HG03103 (cell line): ENCODE results near the gene KLHL30.

Experiments used
- ATAC-seq: cut with Tn5 transposase; IDR thresholded peaks from one replicate; pipeline ENCODE4 v1.9.1; 2021; ENCODE audit warnings: low read depth; ENCODE audit not compliant: unreplicated experiment

KLHL30 gene

DNA sequence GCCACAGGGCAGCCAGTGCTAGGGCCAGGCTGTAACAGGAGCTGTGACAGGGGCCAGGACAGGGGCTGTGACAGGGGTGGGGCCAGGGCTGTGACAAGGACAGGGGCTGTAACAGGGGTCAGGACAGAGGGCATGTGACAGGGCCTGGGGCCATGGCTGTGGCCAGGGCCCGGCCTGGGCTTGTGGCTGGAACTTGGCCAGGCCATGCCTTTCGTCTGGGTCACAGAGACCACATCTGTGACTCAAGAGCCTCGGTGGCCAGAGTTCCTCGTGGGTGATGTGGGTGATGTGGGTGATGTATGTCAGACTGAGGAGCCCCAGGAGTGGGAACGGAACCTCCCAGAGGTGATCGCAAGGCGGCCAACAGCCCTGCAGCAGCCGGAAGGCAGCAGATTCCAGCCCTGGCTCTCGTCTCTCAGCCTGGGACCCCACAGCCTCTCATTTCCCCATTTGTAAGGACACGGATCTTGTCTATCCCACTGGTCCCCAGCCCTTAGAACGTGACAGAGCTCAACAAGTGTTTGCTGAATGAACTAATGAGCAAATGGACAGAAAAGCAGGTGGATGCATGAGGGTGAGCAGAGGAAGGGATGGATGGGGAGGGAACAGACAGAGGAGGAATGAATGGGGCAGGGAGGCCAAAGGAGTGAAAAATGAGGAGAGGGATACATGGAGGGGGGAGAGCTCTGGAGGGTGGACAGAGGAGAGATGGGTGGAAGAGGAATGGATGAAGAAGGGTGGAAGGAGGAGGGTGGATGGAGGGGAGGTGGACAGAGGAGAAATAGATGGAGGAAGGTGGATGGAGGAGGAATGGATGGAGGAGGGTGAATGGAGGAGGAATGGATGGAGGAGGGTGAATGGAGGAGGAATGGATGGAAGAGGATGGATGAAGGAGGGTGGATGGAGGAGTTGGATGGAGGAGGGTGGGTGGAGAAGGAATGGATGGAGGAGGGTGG lies 21.0 kb upstream of the KLHL30 start:
- ATAC-seq, result no peak

DNA sequence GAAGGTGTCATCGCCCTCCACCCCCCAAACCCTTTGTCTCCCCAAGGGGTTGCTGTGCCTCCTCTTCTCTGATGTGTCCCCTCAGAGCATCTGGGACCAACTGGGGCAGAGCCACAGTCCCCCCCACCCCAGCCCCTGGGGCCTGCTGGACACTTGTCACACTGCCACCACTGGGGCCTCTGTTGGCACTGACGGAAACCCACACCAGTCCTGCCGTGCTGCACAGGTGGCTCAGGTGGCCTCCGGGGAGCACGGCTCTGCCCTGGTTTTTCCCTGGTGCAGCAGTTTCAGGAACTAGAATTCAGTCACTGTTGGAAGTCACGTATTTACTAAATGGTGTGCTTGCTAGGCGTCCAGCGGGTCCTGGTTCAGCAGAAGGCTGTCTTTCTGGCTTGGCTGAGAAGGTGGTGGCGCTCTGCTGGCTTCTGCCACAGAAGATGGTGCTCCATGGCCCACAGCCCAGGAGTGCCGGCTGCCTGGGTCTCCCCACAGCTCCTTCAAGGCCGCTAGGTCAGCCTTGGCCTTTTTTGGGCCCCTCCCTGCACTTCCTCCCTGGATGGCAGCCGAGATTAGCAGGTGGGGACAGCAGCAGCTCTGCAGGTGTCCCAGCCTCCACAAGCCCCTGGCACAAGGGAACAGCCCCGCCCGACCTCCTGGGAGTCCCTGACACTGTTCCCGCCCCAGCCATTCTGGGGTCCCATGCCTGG lies 18.6 kb upstream of the KLHL30 start:
- no peak for ATAC-seq

DNA sequence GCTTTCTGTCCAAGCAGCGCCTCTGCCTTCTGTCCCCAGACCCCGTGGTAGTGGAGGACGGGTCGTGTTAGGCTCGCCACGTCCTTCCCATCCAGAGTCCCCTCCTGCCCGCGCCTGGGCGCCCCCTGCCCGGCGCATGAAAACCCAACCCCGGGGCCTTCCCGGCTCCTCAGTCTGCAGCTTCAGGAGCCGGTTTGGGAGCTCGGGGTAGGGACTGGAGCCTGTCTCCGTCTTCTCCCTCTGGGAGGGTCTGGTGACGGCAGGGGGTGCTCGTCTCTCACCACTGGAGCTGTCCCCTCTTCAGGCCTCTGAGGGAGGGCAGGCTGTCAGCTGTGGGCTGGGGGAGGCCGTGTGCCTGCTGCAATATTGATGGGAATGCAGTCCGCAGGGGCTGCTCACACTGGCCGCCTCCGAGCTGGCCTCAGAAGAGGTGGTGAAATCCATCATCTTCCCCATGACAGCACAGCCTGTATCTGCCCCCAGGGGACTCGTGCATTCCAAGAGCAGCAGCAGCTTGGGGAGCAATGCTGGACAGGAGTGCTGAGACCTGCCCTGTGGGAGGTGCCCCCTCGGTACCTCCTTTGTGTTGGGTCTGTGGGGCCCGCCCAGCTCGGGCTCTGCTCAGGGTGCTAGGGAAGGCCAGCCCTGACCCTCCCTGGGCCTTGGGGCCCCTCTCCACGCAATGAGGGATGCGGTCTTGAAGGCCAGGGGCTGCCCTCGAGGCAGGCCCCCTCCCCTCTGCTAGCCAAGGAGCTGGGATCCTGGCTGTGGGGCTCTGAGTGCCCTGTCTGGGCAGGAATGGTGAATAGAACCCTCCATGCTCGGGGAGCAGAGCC lies 17.8 kb upstream of the KLHL30 start:
- no peak for ATAC-seq

DNA sequence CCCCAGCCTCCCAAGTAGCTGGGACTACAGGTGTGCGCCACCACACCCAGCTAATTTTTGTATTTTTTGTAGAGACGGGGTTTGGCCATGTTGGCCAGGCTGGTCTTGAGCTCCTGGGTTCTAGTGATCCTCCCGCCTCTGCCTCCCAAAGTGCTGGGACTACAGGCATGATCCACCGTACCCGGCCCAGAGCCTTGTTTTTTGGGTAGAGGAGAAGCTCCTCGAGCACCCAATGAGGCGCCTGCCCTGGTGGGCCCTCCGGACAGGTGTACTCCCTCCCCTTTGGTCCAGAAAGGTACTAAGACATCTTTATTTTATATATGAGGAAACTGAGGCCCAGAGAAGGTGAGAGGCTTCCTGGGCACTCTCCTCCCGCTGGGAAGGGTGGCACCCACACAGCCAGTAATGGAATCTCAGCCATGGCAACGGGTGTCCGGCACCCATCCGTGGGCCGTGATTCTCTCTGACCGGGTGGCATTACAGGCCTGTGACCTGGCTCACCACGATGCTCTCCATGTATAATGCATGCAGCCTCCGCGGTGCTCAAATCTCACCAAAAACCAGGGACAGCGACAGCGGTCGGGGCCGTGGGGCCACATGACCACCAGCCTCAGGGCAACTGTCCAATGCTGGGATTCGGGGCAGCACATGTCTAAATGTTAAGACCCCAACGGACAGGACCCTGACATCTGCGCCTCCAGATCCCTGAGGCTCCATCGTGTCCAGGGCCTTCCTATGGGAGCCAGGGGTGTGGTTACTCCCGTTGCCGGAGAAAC lies 16.8 kb upstream of the KLHL30 start:
- ATAC-seq, result no peak

DNA sequence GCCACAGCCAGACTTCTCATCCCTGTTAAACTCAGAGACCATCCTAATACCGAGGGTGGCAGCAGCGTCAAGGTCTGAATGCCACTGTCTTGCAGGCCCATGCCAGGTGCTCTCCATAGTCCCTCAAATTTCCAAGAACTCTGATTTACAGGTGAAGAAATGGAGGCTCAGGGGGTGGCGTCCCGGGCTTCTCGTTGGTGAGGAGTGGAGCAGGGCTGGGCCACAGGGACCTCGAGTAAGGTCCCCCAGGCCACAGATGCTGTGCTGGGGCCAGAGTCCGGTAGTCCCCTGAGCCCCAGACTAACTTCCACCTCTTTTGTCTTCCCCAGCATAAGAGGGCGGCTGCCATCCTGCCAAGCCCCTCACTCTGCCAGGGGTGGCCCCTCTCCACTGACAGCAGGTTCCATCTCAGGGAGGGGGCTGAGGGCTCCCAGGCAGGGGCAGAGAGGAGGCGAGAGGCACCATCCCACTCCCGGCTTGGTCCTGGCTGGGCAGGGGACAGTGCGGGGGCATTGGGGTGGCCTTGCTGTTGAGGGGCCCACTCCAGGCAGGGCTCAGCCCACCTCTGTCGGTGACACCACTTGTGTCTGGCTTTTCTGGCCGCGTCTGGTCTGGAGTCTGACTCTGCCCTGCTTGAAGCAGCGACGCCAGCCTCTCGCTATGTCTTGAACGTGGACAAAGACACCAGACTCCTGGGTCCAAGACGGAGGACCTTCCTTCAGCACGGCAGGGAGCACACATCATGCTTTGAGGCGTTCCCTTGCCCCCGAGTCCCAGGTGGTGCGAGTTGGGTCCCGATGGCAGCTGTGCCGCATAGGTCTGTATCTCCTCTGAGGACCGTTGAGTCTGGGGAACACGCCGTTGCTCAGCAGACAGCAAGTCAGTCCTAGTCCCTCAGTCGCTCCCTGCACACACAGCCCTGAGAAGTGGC lies 15.9 kb upstream of the KLHL30 start:
- ATAC-seq, result no peak

DNA sequence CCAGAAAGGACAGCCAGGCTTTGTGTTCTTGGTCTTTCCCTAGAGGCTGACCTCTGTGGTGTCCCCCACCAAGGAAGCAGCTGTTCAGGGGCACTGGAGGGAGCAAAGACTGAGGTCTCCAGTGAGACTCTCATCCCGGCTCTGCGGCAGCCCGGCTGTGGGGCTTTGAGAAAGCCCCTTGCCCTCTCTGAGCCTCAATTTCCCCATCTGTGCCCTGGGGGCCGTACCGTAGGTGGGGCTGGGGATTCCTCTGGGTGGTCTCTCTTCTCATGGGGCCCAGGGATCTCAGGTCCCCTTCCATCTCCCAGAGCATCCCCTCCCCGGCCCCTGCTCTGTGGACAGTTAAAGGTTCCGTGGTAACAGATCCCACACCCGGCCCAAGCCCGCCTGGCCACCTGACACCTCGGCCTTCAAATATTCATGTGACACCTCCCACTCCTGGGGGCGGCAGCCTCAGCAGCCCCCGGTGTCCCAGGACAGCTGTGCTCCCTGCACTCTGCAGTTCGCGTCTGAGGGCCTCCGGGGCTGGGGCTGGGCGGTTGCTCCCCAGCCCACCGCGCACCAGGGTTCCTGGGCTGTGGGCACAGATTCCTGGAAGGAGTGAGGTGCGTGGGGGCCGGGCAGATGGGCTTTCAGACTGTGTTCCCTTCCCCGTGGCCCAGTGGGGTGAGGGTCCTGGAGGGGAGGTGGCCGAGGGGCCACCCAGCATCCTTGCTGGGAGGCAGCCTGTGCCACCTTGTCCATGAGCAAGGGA lies 15.1 kb upstream of the KLHL30 start:
- ATAC-seq, result no peak

DNA sequence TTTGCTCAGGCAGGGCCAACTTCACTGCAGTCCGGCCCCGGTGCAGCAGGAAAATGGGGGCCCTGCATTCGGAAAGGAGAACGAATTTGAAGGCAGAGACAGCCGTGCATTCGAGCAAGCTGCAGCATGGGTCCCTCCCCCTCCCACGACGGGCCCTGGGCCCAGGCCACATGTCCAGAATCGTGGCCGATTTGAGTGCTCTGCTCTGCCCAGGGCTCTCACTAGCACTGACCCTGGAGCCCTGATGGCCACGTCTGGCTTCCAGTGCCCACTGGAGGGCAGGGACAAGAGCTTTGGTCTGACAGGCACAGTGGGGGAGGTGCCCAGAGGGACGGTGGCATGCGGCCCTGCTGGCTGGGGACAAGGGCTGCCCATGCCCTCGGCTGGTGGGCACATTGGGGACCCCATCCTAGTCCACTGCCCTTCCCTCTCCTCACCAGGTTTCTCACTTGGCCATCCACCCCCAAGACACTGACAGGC lies 14.4 kb upstream of the KLHL30 start:
- no peak for ATAC-seq

DNA sequence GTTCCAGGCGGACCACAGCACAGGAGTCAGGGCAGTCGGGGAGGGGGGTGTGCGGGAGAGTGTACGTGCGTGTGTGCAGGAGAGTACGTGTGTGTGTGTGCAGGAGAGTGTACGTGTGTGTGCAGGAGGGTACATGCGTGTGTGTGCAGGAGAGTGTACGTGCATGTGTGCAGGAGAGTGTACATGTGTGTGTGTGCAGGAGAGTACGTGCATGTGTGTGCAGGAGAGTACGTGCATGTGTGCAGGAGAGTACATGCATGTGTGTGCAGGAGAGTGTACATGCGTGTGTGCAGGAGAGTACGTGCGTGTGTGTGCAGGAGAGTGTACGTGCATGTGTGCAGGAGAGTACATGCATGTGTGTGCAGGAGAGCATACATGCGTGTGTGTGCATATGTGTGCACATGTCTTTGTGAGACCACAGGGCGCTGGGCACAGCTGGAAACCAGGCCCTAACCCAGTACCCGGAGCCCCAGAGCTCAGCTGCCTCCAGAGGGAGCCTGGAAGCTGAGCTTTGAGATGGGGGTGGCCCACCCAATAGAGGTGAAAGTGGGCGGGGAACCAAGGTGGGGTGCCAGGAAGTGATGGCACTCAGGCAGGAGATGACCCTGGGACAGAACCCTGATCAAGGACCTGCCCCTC lies 13.9 kb upstream of the KLHL30 start:
- no peak for ATAC-seq

DNA sequence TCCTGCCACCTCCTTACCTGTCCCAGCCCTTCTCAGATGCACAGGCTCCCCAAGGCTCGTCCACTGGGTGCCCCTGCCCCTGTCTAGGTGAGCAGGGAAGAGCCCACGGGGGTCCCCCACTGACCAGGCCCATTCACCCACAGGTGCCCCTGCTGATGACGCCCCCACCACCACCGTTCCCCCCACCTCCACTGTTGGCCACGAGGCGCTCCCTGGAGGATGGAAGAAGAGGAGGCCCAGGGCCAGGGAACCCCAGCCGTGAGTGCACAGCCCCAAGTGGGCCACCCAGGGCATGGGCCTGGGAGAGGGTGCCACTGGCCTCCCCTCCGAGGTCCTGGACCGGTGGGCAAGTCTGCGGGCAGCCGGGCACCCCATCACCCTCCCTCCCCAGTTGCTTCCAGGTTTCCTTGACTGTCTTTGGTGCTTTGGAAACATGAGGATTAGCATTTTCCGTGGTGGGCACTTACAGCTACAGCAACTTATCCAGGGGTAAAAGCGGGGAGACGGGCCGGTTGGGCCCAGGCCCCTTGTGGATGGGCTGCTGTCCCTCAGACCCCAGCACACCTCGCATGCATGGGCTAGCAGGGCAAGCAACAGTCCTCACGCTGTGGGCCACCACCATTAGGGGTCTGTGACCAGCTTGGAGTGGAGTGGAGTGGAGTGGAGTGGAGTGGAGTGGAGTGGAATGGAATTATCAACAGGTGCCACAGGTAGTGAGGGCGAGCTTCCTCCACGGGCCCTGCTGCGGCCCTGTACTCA lies 13.2 kb upstream of the KLHL30 start:
- ATAC-seq, result no peak

DNA sequence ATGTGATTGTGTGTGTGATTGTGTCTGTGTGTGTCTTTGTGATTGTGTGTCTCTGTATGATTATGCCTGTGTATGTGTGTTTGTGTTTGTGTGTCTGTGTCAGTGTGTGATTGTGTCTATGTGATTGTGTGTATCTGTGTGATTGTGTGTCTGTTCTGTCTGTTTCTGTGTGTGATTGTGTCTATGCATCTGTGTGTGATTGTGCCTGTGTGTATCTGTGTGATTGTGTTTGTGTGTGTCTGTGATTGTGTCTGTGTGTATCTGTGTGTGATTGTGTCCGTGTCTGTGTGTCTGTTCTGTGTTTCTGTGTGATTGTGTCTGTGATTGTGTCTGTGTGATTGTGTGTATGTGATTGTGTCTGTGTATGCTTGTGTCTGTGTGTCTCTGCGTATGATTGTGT lies 12.1 kb upstream of the KLHL30 start:
- ATAC-seq, result no peak

DNA sequence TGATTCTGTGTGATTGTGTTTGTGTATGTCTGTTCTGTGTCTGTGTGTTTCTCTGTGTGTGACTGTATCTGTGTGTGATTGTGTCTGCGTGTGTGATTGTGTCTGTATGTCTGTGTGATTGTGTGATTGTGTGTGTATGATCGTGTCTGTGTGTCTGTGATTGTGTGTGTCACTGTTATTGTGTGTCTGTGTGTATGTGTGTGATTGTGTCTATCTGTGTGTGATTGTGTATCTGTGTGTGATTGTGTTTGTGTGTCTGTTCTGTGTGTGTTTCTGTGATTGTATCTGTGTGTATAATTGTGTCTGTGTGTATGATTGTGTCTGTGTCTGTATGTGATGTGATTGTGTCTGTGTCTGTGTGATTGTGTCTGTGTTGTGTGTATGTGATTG lies 11.7 kb upstream of the KLHL30 start:
- no peak for ATAC-seq

DNA sequence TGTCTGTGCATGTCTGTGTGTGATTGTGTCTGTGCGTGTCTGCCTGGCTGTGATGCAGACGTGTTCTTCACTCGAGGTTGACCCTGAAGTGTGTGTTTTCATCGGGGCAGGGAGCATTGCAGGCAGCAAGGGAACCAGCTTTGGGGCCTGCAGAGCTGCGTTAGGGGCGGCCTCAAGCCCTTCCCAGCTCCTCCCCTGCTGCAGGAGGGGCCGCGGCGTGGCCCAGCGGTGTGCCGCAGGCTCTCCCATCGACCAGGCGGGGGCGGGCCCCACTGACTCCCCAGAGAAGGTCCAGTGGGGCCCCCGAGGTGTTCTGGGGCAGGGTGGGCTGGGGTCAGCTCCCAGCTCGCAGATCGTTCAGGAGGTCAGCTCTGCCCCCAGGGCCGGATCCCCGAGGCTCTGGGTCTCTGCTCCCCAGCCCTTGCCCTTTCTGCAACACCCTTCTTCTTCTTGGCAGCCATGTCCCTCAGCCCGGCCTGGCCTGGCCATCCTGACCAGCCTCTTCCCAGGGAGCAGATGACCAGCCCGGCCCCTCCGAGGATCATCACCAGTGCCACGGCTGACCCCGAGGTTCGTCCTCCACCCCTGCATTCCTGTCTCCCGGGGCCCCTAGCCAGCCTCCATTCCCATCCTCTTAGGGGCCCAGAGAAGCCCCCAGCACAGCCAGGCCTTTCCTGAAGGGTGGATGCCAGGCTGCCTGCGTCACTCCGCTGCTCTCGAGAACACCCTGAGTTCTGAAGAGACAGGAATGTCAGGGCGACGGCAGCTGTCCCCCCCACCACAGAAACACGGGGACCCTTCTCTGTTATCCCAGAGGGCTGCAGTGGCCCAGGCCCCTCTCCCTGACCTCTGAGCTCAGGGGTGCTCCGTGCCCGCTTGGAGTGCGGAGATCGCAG lies 11.1 kb upstream of the KLHL30 start:
- ATAC-seq, result no peak

DNA sequence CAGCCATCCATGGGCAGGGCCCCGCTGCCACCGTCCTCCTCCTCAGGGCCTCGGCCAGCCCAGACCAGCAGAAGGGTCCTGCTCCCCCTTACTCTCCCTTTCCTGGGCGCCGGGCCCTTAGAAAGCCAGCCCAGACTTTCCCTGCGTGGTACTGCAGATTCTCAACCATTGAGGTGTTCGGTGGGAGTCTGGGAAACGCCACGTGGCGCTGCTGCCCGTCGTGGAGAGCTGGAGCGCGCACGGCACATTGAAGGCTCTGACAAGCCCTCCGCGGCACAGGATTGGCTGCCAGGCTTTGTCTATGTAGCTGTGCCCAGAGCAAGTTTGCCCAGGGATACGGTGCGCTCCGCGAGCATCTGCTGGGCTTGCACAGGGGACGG lies 10.4 kb upstream of the KLHL30 start:
- ATAC-seq, result no peak

DNA sequence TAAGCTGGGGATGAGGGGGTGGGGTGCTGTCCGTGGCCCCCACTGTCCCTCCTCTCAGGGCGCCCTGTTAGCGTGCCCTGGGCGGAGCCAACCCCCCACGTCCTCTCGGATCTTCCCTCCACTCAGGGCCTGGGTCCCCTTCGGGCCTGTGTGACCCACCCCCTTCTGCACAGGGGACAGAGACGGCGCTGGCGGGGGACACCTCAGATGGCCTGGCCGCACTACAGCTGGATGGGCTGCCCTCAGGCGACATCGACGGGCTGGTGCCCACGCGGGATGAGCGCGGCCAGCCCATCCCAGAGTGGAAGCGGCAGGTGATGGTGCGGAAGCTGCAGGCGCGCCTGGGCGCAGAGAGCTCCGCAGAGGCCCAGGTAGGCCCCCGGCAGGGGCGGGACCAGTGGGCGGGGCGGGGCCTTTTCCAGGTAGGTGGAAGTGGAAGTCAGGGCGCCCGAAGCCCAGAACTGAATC lies 9.9 kb upstream of the KLHL30 start:
- ATAC-seq, result no peak

DNA sequence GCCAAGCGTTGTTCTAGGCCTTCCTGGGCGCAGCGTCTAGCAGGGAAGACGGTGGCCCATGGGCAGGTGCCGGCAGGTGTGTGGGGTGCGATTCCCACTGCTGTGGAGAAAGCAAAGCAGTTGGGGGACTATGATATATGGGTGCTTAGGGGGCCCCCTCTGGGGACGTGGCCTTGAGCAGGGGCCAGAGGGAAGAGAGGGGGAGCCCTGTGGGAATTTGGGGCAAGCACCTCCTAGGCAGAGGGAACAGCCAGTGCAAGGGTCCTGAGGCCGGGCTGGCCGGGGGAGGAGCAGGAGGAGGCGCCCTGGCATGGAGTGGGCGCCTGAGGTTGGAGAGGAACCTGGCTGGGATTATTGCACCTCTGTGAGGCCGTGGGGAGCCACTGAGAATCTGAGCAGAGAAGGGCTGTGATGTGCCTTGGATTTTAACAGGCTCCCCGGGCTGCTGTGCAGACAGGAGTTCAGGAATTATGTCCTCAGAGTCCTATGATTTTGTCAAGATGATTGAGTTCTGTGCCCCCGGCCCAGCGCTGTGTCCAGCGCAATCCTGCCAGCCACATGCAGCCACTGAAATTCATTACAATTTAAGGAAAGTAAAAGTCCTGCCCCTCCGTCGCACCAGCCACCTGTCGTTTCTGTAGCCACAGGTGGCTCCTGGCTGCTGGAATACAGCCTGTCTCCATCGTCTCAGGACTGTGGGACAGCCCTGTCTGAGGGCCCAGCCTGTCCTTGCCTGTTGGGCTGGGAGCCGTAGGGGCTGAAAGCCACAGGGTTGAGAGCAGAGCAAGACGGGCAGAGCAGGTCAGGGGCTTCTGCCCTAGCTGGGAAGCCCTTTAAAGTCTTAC lies 9.1 kb upstream of the KLHL30 start:
- ATAC-seq, result no peak
